Prostate gland (tissue), 2 donors: ENCODE measurements around the gene CSF3. TPM values are rescaled to one million over a fixed set of nuclear protein-coding genes. Genes with fewer than 3 reads are reported as not detected.

Source experiments
- DNase-seq: peaks from one replicate; pipeline ENCODE4 v3.0.0-alpha.2; 2019; ENCODE audit warnings: low spot score
- H3K27ac ChIP-seq, 2 donors: fragments of 200-600 bp; sonication (generic); 2 replicates each; pipeline ENCODE4 v1.5.1; 2017 to 2019
- H3K27me3 ChIP-seq: fragments of 200-600 bp; sonication (generic); replicated peaks from 2 replicates; pipeline ENCODE4 v1.5.1; 2019; ENCODE audit not compliant: insufficient read depth
- H3K36me3 ChIP-seq, 2 donors: fragments of 200-600 bp; sonication (generic); 1 replicate in 1 of 2; 2 replicates in 1 of 2; pipeline versions ENCODE4 v1.5.1 to v1.8.1; 2017 to 2019
- H3K4me1 ChIP-seq: fragments of 200-600 bp; sonication (generic); replicated peaks from 2 replicates; pipeline ENCODE4 v1.5.1; 2019
- H3K4me3 ChIP-seq, 2 donors: fragments of 200-600 bp; sonication (generic); 2 replicates each; pipeline ENCODE4 v1.5.1; 2017 to 2019
- H3K9me3 ChIP-seq: fragments of 200-600 bp; sonication (generic); 2 replicates; pipeline ENCODE4 v1.5.1; 2017
- CTCF ChIP-seq, 4 experiments: fragments of 200-600 bp in 2 of 4; fragments of 450-650 bp in 2 of 4; sonication (generic) in 2 of 4; IDR thresholded peaks; 1 replicate in 3 of 4; 2 replicates in 1 of 4; pipeline ENCODE4 v1.5.1; 2016 to 2019; ENCODE audit warnings: antibody characterized with exemption in 4 of 4, mild to moderate bottlenecking in 2 of 4, moderate library complexity in 2 of 4
- POLR2A ChIP-seq: fragments of 450-650 bp; IDR thresholded peaks from one replicate; pipeline ENCODE4 v1.6.1; 2016; ENCODE audit warnings: antibody characterized with exemption, mild to moderate bottlenecking
- POLR2AphosphoS5 ChIP-seq: sonication (generic); formaldehyde crosslinking; IDR thresholded peaks from one replicate; pipeline ENCODE4 v1.6.1; 2017; ENCODE audit warnings: antibody characterized with exemption
- WGBS: methylation state at CpG from one replicate; pipeline ENCODE4 v1.1.5; 2018; 5-methylcytosine and 5-hydroxymethylcytosine counted together
- intact Hi-C: fragments of 100-400 bp; cut with DNase I; formaldehyde crosslinking; loops from one replicate; pipeline ENCODE4 v1.14.2; 2022
- total RNA-seq, 2 donors: library from RNA; depleted of rRNA; stranded (reverse); fragments of >200 nt; gene quantifications; one replicate each; pipeline ENCODE4 v1.1.0, GENCODE V29; 2016

Gene CSF3
- total RNA-seq, 2 donors from 2014 or later: 0.41 to 2.2 TPM

GRCh38 chr17:39995438-39995837 is 19.8 kb upstream of the CSF3 start:
- TF ChIP-seq POLR2A (no peak), POLR2AphosphoS5 (no peak), CTCF (IDR thresholded peaks at IDR 0.05) (no peak)
- Histone ChIP-seq H3K9me3 (no peaks in the 10 kb centered on the region), H3K27me3 (no peaks in the 10 kb centered on the region), H3K36me3 (peaks cover 24 to 63% of the 10 kb centered on the region in 2 donors), H3K4me3 (no peak overlapping the region), H3K4me1 (no peaks in the 10 kb centered on the region), H3K27ac (no peak overlapping the region)
- intact Hi-C loops: no loop called here
- DNase-seq: no peak
- WGBS: 79% methylated on average over 6 of the region's 6 CpGs

- intact Hi-C loops: no loop called here
- WGBS: 68% methylated on average over 8 of the region's 8 CpGs
- Histone ChIP-seq H3K9me3 (no peaks in the 10 kb centered on the region), H3K36me3 (peaks cover 20 to 59% of the 10 kb centered on the region in 2 donors), H3K27ac (no peak overlapping the region), H3K4me1 (no peaks in the 10 kb centered on the region), H3K27me3 (no peaks in the 10 kb centered on the region), H3K4me3 (no peak overlapping the region)
- no peak for TF ChIP-seq CTCF (IDR thresholded peaks at IDR 0.05)
- TF ChIP-seq POLR2A: no peak
- TF ChIP-seq POLR2AphosphoS5: no peak
- no peak for DNase-seq
These were observed 19.1 kb upstream of the CSF3 start for GRCh38 chr17:39996162-39996561.

- Histone ChIP-seq H3K4me3 (no peak overlapping the region), H3K27me3 (no peaks in the 10 kb centered on the region), H3K9me3 (no peaks in the 10 kb centered on the region), H3K27ac (no peak overlapping the region), H3K4me1 (no peaks in the 10 kb centered on the region), H3K36me3 (peaks cover 20 to 55% of the 10 kb centered on the region in 2 donors)
- intact Hi-C loops: no loop called here
- TF ChIP-seq POLR2AphosphoS5 (no peak), CTCF (IDR thresholded peaks at IDR 0.05) (no peak), POLR2A (no peak)
- 58% methylated on average over 6 of the region's 6 CpGs for WGBS
- no peak for DNase-seq
These were observed 18.4 kb upstream of the CSF3 start for GRCh38 chr17:39996800-39997199.

- no peak overlapping the region for H3K4me3 ChIP-seq
- intact Hi-C loops: no loop called here
- no peaks in the 10 kb centered on the region for H3K4me1 ChIP-seq
- H3K27ac ChIP-seq: no peak overlapping the region
- peaks cover 15 to 47% of the 10 kb centered on the region in 2 donors for H3K36me3 ChIP-seq
- no peak for TF ChIP-seq POLR2AphosphoS5
- no peak for TF ChIP-seq POLR2A
- TF ChIP-seq CTCF (IDR thresholded peaks at IDR 0.05): no peak
- no peaks in the 10 kb centered on the region for H3K27me3 ChIP-seq
- no peaks in the 10 kb centered on the region for H3K9me3 ChIP-seq
- no peak for DNase-seq
- 75% methylated on average over 4 of the region's 4 CpGs for WGBS
These were observed 17.7 kb upstream of the CSF3 start for GRCh38 chr17:39997543-39997942.

GRCh38 chr17:39999067-39999466 is 16.2 kb upstream of the CSF3 start:
- Histone ChIP-seq H3K4me1 (no peaks in the 10 kb centered on the region), H3K9me3 (no peaks in the 10 kb centered on the region), H3K27ac (no peak overlapping the region), H3K36me3 (peaks cover 8 to 32% of the 10 kb centered on the region in 2 donors), H3K4me3 (no peak overlapping the region), H3K27me3 (no peaks in the 10 kb centered on the region)
- intact Hi-C loops: no loop called here
- WGBS: 85% methylated on average over 4 of the region's 4 CpGs
- DNase-seq: no peak
- no peak for TF ChIP-seq POLR2AphosphoS5
- no peak for TF ChIP-seq CTCF (IDR thresholded peaks at IDR 0.05)
- no peak for TF ChIP-seq POLR2A
